ENCODE measurements around the gene YWHAQ. TPM values are rescaled to one million over a fixed set of nuclear protein-coding genes. Genes with fewer than 3 reads are reported as not detected.

Gene YWHAQ
- total and polyA plus RNA-seq, 4 donors, result 68.8 to 145 (median 88.0) TPM

DNA sequence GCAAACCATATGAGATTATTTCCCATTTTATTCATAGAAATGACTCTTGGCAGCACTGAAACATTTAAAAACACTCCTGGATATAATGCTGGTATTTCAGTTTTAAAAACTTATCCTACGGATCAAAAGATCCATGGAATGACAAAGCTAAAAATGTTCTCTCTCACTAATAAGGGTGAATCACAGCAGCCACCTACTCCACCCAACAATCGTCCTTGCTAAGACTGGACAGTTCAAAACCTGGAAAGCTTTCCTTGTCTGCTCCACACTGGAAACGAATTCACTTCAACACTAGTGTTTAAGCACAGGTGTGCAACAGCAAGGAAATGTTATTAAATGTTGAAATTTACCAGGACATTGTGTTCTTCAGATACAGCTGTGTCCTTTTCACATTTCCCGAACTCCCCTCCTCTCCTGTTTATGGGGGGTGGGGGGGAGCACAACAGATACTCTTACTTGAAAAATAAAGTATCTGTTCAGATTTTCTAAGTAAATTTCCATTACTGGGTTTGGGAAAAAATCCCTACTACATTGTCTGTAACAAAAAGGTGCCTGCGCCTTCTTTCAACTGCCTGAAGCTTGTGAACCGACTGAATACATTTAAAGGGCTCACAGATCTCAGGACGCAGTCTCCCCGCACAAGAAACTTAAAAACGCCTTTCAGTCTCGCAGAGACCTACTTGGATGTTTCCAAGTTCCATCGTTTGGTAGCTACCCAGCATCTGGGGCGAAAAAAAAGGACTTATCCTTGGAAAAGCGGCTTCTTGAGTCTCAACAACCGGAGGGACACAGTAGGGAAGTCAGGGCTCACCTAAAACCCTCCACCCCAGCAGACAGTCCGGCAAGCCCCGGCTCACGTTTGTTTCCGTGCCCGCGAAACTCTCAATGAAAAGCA, 1.3 kb downstream of the YWHAQ start:
- Histone ChIP-seq H3K4me1 (ENCODE audit: control insufficient read depth in 4 of 4, insufficient read depth in 4 of 4, low read length in 3 of 4) (peaks cover 0 to 18% (median 9%) of the 10 kb centered on the region in 4 donors), H3K36me3 (ENCODE audit: control insufficient read depth in 4 of 4, insufficient read depth in 3 of 4, low read depth in 1 of 4, low read length in 3 of 4) (peaks cover 0 to under 1% (median 0%) of the 10 kb centered on the region in 4 donors), H3K9me3 (ENCODE audit: control insufficient read depth in 4 of 4, low read length in 3 of 4) (no peaks in the 10 kb centered on the region), H3K9ac (ENCODE audit: low read depth in 1 of 2, low read length in 2 of 2) (peak overlapping the region; percentile 49 to 85), H3K27me3 (ENCODE audit: control insufficient read depth in 4 of 4, insufficient read depth in 4 of 4, low read length in 3 of 4) (no peaks in the 10 kb centered on the region), H3K27ac (ENCODE audit: low read depth in 1 of 2, low read length in 2 of 2) (peak overlapping the region; percentile 80 to 83), H3K4me3 (ENCODE audit: low read depth in 1 of 3, low read length in 3 of 3) (peak overlapping the region; percentile 58 to 97 (median 60))
- no peak for DNase-seq (ENCODE audit: low spot score)
- no peak for TF ChIP-seq GABPA (IDR thresholded peaks at IDR 0.05 in 1 of 2, conservative IDR thresholded peaks at IDR 0.05 in 1 of 2)
- TF ChIP-seq, protein P1, sequence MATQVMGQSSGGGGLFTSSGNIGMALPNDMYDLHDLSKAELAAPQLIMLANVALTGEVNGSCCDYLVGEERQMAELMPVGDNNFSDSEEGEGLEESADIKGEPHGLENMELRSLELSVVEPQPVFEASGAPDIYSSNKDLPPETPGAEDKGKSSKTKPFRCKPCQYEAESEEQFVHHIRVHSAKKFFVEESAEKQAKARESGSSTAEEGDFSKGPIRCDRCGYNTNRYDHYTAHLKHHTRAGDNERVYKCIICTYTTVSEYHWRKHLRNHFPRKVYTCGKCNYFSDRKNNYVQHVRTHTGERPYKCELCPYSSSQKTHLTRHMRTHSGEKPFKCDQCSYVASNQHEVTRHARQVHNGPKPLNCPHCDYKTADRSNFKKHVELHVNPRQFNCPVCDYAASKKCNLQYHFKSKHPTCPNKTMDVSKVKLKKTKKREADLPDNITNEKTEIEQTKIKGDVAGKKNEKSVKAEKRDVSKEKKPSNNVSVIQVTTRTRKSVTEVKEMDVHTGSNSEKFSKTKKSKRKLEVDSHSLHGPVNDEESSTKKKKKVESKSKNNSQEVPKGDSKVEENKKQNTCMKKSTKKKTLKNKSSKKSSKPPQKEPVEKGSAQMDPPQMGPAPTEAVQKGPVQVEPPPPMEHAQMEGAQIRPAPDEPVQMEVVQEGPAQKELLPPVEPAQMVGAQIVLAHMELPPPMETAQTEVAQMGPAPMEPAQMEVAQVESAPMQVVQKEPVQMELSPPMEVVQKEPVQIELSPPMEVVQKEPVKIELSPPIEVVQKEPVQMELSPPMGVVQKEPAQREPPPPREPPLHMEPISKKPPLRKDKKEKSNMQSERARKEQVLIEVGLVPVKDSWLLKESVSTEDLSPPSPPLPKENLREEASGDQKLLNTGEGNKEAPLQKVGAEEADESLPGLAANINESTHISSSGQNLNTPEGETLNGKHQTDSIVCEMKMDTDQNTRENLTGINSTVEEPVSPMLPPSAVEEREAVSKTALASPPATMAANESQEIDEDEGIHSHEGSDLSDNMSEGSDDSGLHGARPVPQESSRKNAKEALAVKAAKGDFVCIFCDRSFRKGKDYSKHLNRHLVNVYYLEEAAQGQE (IDR thresholded peaks at IDR 0.05), result no peak
- TF ChIP-seq RAD21 (IDR thresholded peaks at IDR 0.05), result peak in 1 of 2 donors; percentile 6
- TF ChIP-seq JUND (IDR thresholded peaks at IDR 0.05), result peak in 1 of 2 donors; percentile 6
- 8% methylated on average over 20 of the region's 20 CpGs for whole genome bisulfite sequencing

DNA sequence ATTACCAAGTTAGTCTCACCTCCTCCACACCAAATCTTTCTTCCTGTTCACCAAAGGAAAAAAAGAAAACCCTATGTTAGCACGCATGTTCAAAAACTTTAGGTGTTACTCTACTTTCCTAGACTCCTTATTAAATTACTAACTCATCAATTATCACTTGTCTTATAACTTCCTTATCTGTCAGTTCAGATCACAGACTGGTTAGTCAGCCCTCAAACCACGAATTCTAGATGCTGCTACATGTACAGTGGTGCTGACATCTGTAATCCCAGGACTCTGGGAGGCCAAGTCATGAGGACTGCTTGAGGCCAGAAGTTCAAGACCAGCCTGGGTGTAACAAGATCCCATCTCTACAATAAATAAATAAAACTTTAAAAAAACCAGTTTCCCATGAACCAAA, 3.5 kb downstream of the YWHAQ start:
- H3K4me1 ChIP-seq (ENCODE audit: control insufficient read depth in 4 of 4, insufficient read depth in 4 of 4, low read length in 3 of 4), result peaks cover 3 to 18% (median 9%) of the 10 kb centered on the region in 4 donors
- no peaks in the 10 kb centered on the region for H3K27me3 ChIP-seq (ENCODE audit: control insufficient read depth in 4 of 4, insufficient read depth in 4 of 4, low read length in 3 of 4)
- DNase-seq (ENCODE audit: low spot score), result no peak
- H3K36me3 ChIP-seq (ENCODE audit: control insufficient read depth in 4 of 4, insufficient read depth in 3 of 4, low read depth in 1 of 4, low read length in 3 of 4), result peaks cover 0 to 4% (median 1%) of the 10 kb centered on the region in 4 donors
- no peak overlapping the region for H3K27ac ChIP-seq (ENCODE audit: low read depth in 1 of 2, low read length in 2 of 2)
- no peaks in the 10 kb centered on the region for H3K9me3 ChIP-seq (ENCODE audit: control insufficient read depth in 4 of 4, low read length in 3 of 4)
- TF ChIP-seq, protein P2, sequence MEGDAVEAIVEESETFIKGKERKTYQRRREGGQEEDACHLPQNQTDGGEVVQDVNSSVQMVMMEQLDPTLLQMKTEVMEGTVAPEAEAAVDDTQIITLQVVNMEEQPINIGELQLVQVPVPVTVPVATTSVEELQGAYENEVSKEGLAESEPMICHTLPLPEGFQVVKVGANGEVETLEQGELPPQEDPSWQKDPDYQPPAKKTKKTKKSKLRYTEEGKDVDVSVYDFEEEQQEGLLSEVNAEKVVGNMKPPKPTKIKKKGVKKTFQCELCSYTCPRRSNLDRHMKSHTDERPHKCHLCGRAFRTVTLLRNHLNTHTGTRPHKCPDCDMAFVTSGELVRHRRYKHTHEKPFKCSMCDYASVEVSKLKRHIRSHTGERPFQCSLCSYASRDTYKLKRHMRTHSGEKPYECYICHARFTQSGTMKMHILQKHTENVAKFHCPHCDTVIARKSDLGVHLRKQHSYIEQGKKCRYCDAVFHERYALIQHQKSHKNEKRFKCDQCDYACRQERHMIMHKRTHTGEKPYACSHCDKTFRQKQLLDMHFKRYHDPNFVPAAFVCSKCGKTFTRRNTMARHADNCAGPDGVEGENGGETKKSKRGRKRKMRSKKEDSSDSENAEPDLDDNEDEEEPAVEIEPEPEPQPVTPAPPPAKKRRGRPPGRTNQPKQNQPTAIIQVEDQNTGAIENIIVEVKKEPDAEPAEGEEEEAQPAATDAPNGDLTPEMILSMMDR (IDR thresholded peaks at IDR 0.05; ENCODE audit: low read depth, low read length, missing input control), result no peak
- no peak for TF ChIP-seq FOXA2 (IDR thresholded peaks at IDR 0.05)
- no peak for TF ChIP-seq GABPA (IDR thresholded peaks at IDR 0.05 in 1 of 2, conservative IDR thresholded peaks at IDR 0.05 in 1 of 2)
- TF ChIP-seq, protein P1 (IDR thresholded peaks at IDR 0.05), result no peak
- 90% methylated on average over 2 of the region's 2 CpGs for WGBS
- H3K9ac ChIP-seq (ENCODE audit: low read depth in 1 of 2, low read length in 2 of 2), result no peak overlapping the region
- H3K4me3 ChIP-seq (ENCODE audit: low read depth in 1 of 3, low read length in 3 of 3), result no peak overlapping the region

All from liver (tissue), 9 donors.